GM21390 (cell line): ENCODE measurements around the gene IGSF9.

Source experiments
- ATAC-seq: cut with Tn5 transposase; IDR thresholded peaks from one replicate; pipeline ENCODE4 v1.9.1; 2021; ENCODE audit not compliant: unreplicated experiment

The IGSF9 gene

DNA sequence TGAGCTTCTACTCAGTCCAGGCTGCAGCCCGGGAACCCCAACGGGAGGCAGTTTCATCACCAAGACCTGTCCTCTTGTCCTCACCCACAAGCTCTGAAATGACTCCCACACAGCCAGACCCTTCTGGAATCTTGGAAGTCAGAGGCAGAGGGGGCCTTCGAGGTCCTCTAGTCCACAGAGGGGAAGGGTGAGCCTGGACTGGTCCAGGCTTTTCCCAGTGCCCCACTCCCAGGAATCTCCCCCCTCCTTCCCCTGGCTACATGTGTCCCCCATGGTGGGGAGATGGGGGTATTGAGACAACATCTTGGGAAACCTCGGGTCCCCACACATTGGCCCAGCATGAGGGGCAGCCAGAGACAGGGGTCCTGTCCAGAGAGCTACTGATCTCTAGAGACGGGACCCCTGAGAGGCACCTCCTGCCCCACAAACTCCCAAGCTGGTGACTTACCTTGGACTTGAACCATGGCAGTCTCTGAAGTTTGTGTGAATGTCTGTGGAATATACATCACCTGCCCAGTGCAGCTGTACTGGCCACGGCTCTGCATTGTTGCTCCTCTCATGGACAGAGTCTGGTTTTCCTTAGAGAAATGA is 28.0 kb upstream of the IGSF9 start:
- no peak for ATAC-seq

- no peak for ATAC-seq
Measured at GRCh38 chr1:159972443-159973205, 27.2 kb upstream of the IGSF9 start.

GRCh38 chr1:159970932-159971342 is 25.5 kb upstream of the IGSF9 start:
- ATAC-seq: no peak

DNA sequence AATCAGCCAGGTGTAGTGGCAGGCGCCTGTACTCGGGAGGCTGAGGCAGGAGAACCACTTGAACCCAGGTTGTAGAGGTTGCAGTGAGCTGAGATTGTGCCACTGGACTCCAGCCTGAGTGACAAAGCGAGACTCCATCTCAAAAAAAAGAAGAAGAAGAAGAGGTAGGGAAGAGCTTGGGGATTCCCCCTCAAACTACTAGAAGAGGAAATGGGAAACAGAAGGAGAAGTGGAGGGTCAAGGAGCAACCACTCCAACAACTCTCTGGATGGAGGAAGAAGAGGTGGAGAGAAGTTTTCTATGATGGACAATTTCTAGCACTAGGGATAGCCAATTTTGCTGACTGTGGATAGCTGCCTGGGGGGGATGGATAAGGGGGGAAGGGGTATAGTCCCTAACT is 23.5 kb upstream of the IGSF9 start:
- ATAC-seq: no peak

- ATAC-seq: no peak
Measured at GRCh38 chr1:159965263-159965662, 19.9 kb upstream of the IGSF9 start.

- no peak for ATAC-seq
Measured at GRCh38 chr1:159964144-159964543, 18.7 kb upstream of the IGSF9 start.

DNA sequence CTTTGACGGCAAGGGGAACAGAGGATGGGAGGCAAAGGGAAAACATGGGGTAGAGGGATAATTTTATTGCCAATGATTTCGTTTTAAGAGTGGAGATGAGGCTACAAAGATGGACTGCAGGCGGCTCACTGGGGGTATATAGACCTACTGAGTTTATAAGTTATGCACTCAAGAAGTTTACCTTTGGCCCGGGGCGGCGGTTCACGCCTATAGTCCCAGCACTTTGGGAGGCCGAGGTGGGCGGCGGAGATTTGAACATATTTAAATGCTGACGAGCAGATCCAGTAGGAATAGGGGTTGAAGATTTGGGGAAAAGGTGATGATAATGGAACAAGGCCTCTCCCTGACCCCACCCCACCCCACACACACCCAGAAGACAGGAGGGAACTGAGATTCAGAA is 16.8 kb upstream of the IGSF9 start:
- ATAC-seq: no peak

GRCh38 chr1:159961636-159962035 is 16.2 kb upstream of the IGSF9 start:
- no peak for ATAC-seq

GRCh38 chr1:159960721-159961381 is 15.4 kb upstream of the IGSF9 start:
- no peak for ATAC-seq

- no peak for ATAC-seq
Measured at GRCh38 chr1:159959451-159959850, 14.0 kb upstream of the IGSF9 start.

- peak; percentile 61 for ATAC-seq
Measured at GRCh38 chr1:159958719-159959380, 13.4 kb upstream of the IGSF9 start.

GRCh38 chr1:159957824-159958268 is 12.4 kb upstream of the IGSF9 start:
- ATAC-seq: no peak

GRCh38 chr1:159955456-159955855 is 10.0 kb upstream of the IGSF9 start:
- ATAC-seq: no peak

GRCh38 chr1:159953536-159954515 is 8.4 kb upstream of the IGSF9 start, which contains the start of gene SLAMF9:
SLAMF9 (minus strand) TSS chr1:159954237; CDS start chr1:159954137, 100 bp downstream.
- ATAC-seq: no peak

GRCh38 chr1:159952932-159953331 is 7.5 kb upstream of the IGSF9 start:
- ATAC-seq: no peak

- ATAC-seq: no peak
Measured at GRCh38 chr1:159951551-159951950, 6.1 kb upstream of the IGSF9 start.

- ATAC-seq: no peak
Measured at GRCh38 chr1:159951016-159951415, 5.6 kb upstream of the IGSF9 start.

DNA sequence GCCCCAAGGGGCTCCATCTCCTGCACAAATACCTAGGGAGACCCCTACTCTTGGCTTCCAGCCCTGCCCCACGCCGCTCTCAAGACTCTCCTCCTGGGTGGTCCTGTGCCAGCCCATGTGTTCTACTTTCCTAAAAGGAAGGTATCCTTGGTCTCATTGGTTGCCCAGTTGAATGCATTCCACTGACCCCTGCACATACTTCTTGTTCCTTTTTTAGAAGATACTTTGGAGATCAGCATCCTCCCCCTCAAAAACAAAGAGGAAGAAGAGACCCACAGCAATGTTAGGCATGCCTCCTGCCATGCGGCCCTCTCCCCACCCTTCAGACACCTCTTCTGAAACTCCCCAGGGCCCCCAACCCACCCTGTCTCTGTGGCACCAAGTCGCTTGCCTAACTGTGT is 4.6 kb upstream of the IGSF9 start:
- no peak for ATAC-seq

DNA sequence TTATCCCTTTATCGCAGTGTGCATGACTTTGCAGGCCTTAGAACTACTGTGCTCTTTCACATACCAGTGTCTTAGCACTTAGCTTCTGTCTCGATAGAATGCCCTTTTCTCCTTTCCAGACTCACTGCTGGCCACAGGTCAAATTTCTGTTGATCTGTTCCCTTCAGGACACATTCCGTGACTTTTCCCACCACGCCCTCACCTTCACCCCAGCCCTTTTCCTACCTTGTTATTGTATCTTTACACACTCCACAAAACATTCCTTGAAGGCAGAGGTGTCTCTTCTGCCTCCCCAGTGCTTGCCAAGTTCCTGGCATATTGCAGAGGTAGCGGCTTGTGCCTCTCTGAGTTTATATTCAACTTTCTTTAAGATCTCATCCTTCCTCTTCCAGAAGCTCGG is 3.7 kb upstream of the IGSF9 start:
- no peak for ATAC-seq

DNA sequence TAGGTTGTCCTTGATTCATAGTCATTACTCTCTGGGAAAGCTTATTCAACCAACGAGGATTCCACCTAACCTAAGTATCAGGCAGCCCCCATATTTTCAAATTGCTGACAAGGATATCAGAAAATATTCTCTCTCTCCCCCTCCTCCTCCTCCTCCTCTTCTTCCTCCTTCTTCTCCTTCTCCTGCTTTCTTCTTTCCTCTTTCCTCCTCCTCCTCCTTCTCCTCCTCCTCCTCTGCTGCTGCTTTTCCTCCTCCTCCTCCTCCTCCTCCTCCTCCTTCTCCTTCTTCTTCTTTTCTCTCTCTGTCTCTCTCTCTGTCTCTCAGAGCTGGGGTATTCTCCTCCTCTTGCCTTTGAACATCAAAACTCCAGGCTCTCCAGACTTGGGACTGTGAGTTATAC is 2.5 kb upstream of the IGSF9 start:
- ATAC-seq: no peak
